Mesenchymal stem cell (in vitro differentiated cells and primary cell): ENCODE results near the gene GLB1L3.

Source experiments
- DNase-seq: peaks from one replicate; pipeline ENCODE4 v3.0.0-alpha.2; 2013
- H2AFZ ChIP-seq: one replicate; pipeline ENCODE4 v1.6.1; 2013; ENCODE audit warnings: low read depth, mild to moderate bottlenecking, control low read depth, inconsistent platforms, low read length, moderate library complexity
- H2AK5ac ChIP-seq: 2 replicates; pipeline ENCODE4 v1.6.1; 2013; ENCODE audit warnings: low read length, moderate library complexity, mild to moderate bottlenecking, inconsistent platforms; ENCODE audit not compliant: severe bottlenecking
- H2BK120ac ChIP-seq: one replicate; pipeline ENCODE4 v1.6.1; 2013; ENCODE audit warnings: low read depth, mild to moderate bottlenecking, inconsistent platforms, low read length, moderate library complexity
- H2BK12ac ChIP-seq, 2 experiments: one replicate each; pipeline ENCODE4 v1.6.1; 2013; ENCODE audit warnings: inconsistent platforms in 2 of 2, low read length in 2 of 2, mild to moderate bottlenecking in 2 of 2, moderate library complexity in 2 of 2, control low read depth in 1 of 2
- H2BK15ac ChIP-seq: one replicate; pipeline ENCODE4 v1.6.1; 2013; ENCODE audit warnings: mild to moderate bottlenecking, low read depth, inconsistent platforms; ENCODE audit not compliant: poor library complexity, severe bottlenecking
- H2BK5ac ChIP-seq: 2 replicates; pipeline ENCODE4 v1.6.1; 2013; ENCODE audit warnings: low read depth, mild to moderate bottlenecking, low read length, control low read depth, inconsistent platforms; ENCODE audit not compliant: poor library complexity, severe bottlenecking
- H3K14ac ChIP-seq, 2 experiments: one replicate each; pipeline ENCODE4 v1.6.1; 2013; ENCODE audit warnings: inconsistent platforms in 2 of 2, low read length in 2 of 2, control low read depth in 1 of 2, mild to moderate bottlenecking in 1 of 2, moderate library complexity in 1 of 2
- H3K18ac ChIP-seq, 2 experiments: one replicate each; pipeline ENCODE4 v1.6.1; 2013; ENCODE audit warnings: inconsistent platforms in 2 of 2, low read length in 2 of 2, control low read depth in 1 of 2, low read depth in 1 of 2, mild to moderate bottlenecking in 1 of 2
- H3K23ac ChIP-seq, 2 experiments: one replicate each; pipeline ENCODE4 v1.6.1; 2013; ENCODE audit warnings: inconsistent platforms in 2 of 2, low read length in 2 of 2, mild to moderate bottlenecking in 2 of 2, moderate library complexity in 2 of 2, control low read depth in 1 of 2
- H3K27ac ChIP-seq: 2 replicates; pipeline ENCODE4 v1.5.1; 2013; ENCODE audit warnings: mild to moderate bottlenecking, moderate library complexity, low read length, control low read depth, inconsistent platforms; ENCODE audit not compliant: poor library complexity, severe bottlenecking
- H3K27me3 ChIP-seq, 2 experiments: 2 replicates each; pipeline versions ENCODE4 v1.6.1 to v1.7.0; 2013; ENCODE audit warnings: low read length in 2 of 2, mild to moderate bottlenecking in 2 of 2, moderate library complexity in 2 of 2, control low read depth in 1 of 2, inconsistent platforms in 1 of 2; ENCODE audit not compliant: control insufficient read depth in 1 of 2, insufficient read depth in 1 of 2
- H3K36me3 ChIP-seq, 2 experiments: 2 replicates each; pipeline versions ENCODE4 v1.6.1 to v1.7.0; 2013; ENCODE audit warnings: low read length in 2 of 2, control low read depth in 1 of 2, inconsistent platforms in 1 of 2, low read depth in 1 of 2, mild to moderate bottlenecking in 1 of 2; ENCODE audit not compliant: insufficient read depth in 2 of 2, control insufficient read depth in 1 of 2
- H3K4ac ChIP-seq, 2 experiments: one replicate each; pipeline ENCODE4 v1.6.1; 2013; ENCODE audit warnings: inconsistent platforms in 2 of 2, low read length in 2 of 2, mild to moderate bottlenecking in 2 of 2, moderate library complexity in 2 of 2, control low read depth in 1 of 2, low read depth in 1 of 2
- H3K4me1 ChIP-seq: 2 replicates; pipeline ENCODE4 v1.6.1; 2013; ENCODE audit warnings: low read depth, low read length, control low read depth; ENCODE audit not compliant: control insufficient read depth, insufficient read depth
- H3K4me2 ChIP-seq: 2 replicates; pipeline ENCODE4 v1.6.1; 2013; ENCODE audit warnings: low read length, mild to moderate bottlenecking, inconsistent platforms; ENCODE audit not compliant: poor library complexity, severe bottlenecking
- H3K4me3 ChIP-seq, 2 experiments: 2 replicates each; pipeline versions ENCODE4 v1.5.1 to v1.7.0; 2013; ENCODE audit warnings: low read length in 2 of 2, mild to moderate bottlenecking in 2 of 2, control low read depth in 1 of 2, low read depth in 1 of 2; ENCODE audit not compliant: insufficient read depth in 1 of 2
- H3K79me1 ChIP-seq: replicated peaks from 2 replicates; pipeline ENCODE4 v1.6.1; 2013; ENCODE audit warnings: mild to moderate bottlenecking, control low read depth, low read length, inconsistent platforms; ENCODE audit not compliant: poor library complexity, severe bottlenecking
- H3K9ac ChIP-seq: 2 replicates; pipeline ENCODE4 v1.7.0; 2013; ENCODE audit warnings: mild to moderate bottlenecking, low read length, moderate library complexity
- H3K9me3 ChIP-seq: 2 replicates; pipeline ENCODE4 v1.7.0; 2013; ENCODE audit warnings: mild to moderate bottlenecking, low read length; ENCODE audit not compliant: control insufficient read depth
- H4K8ac ChIP-seq: one replicate; pipeline ENCODE4 v1.6.1; 2013; ENCODE audit warnings: inconsistent platforms, mild to moderate bottlenecking, low read length, moderate library complexity
- H4K91ac ChIP-seq: one replicate; pipeline ENCODE4 v1.6.1; 2013; ENCODE audit warnings: mild to moderate bottlenecking, low read length, inconsistent platforms
- WGBS: methylation state at CpG from one replicate; pipeline ENCODE4 v1.1.7; 2013; ENCODE audit warnings: mixed read lengths; 5-methylcytosine and 5-hydroxymethylcytosine counted together

Gene GLB1L3

GRCh38 chr11:134332782-134333181 lies 56.6 kb downstream of the GLB1L3 start:
- Histone ChIP-seq H4K91ac (no peak overlapping the region), H2BK120ac (no peak overlapping the region), H3K4ac (no peak overlapping the region), H3K18ac (no peak overlapping the region), H3K79me1 (no peaks in the 10 kb centered on the region), H3K27me3 (peaks cover 36 to 37% of the 10 kb centered on the region in 2 experiments), H3K36me3 (no peaks in the 10 kb centered on the region), H3K27ac (no peak overlapping the region), H4K8ac (no peak overlapping the region), H3K4me3 (no peak overlapping the region), H2BK15ac (no peak overlapping the region), H3K4me2 (no peak overlapping the region), H3K4me1 (peaks cover 10% of the 10 kb centered on the region), H2AFZ (no peak overlapping the region), H2AK5ac (no peak overlapping the region), H3K9ac (no peak overlapping the region), H3K9me3 (no peaks in the 10 kb centered on the region), H2BK5ac (no peak overlapping the region), H2BK12ac (no peak overlapping the region), H3K23ac (no peak overlapping the region), H3K14ac (no peak overlapping the region)
- no peak for DNase-seq
- 93% methylated on average over 5 of the region's 7 CpGs for WGBS

- no peak overlapping the region for H2BK120ac ChIP-seq
- no peak overlapping the region for H4K8ac ChIP-seq
- H2BK5ac ChIP-seq: no peak overlapping the region
- no peak overlapping the region for H3K14ac ChIP-seq
- H3K9ac ChIP-seq: no peak overlapping the region
- peaks cover 36 to 37% of the 10 kb centered on the region in 2 experiments for H3K27me3 ChIP-seq
- no peak overlapping the region for H2BK15ac ChIP-seq
- H4K91ac ChIP-seq: no peak overlapping the region
- no peak overlapping the region for H3K4me3 ChIP-seq
- WGBS: 86% methylated on average over 7 of the region's 7 CpGs
- no peaks in the 10 kb centered on the region for H3K79me1 ChIP-seq
- DNase-seq: no peak
- H2AK5ac ChIP-seq: no peak overlapping the region
- H2BK12ac ChIP-seq: no peak overlapping the region
- no peak overlapping the region for H3K4ac ChIP-seq
- H3K18ac ChIP-seq: no peak overlapping the region
- no peaks in the 10 kb centered on the region for H3K9me3 ChIP-seq
- peaks cover 10% of the 10 kb centered on the region for H3K4me1 ChIP-seq
- no peak overlapping the region for H3K23ac ChIP-seq
- H2AFZ ChIP-seq: no peak overlapping the region
- H3K27ac ChIP-seq: no peak overlapping the region
- no peaks in the 10 kb centered on the region for H3K36me3 ChIP-seq
- no peak overlapping the region for H3K4me2 ChIP-seq
Measured at GRCh38 chr11:134333312-134333711, 57.1 kb downstream of the GLB1L3 start.

- H3K27ac ChIP-seq: no peak overlapping the region
- H2BK120ac ChIP-seq: no peak overlapping the region
- no peak overlapping the region for H4K8ac ChIP-seq
- H3K4ac ChIP-seq: no peak overlapping the region
- H3K4me2 ChIP-seq: no peak overlapping the region
- H3K18ac ChIP-seq: no peak overlapping the region
- peaks cover 10% of the 10 kb centered on the region for H3K4me1 ChIP-seq
- no peak overlapping the region for H2AFZ ChIP-seq
- no peak overlapping the region for H3K23ac ChIP-seq
- no peak overlapping the region for H3K9ac ChIP-seq
- 60% methylated on average over 3 of the region's 3 CpGs for WGBS
- H3K79me1 ChIP-seq: no peaks in the 10 kb centered on the region
- H3K4me3 ChIP-seq: no peak overlapping the region
- no peaks in the 10 kb centered on the region for H3K36me3 ChIP-seq
- no peak overlapping the region for H2BK5ac ChIP-seq
- no peak overlapping the region for H2BK12ac ChIP-seq
- no peak overlapping the region for H2BK15ac ChIP-seq
- H3K14ac ChIP-seq: no peak overlapping the region
- H2AK5ac ChIP-seq: no peak overlapping the region
- H3K9me3 ChIP-seq: no peaks in the 10 kb centered on the region
- H3K27me3 ChIP-seq: peaks cover 36 to 37% of the 10 kb centered on the region in 2 experiments
- no peak overlapping the region for H4K91ac ChIP-seq
- no peak for DNase-seq
Measured at GRCh38 chr11:134333946-134334345, 57.8 kb downstream of the GLB1L3 start.

- no peak overlapping the region for H3K23ac ChIP-seq
Measured at GRCh38 chr11:134334796-134335571, 58.8 kb downstream of the GLB1L3 start.

More at GRCh38 chr11:134334796-134335571, 58.8 kb downstream of the GLB1L3 start:
- H3K27ac ChIP-seq: no peak overlapping the region
- WGBS: 79% methylated on average over 9 of the region's 10 CpGs
- no peak for DNase-seq
- H4K91ac ChIP-seq: no peak overlapping the region
- H2BK15ac ChIP-seq: no peak overlapping the region
- no peaks in the 10 kb centered on the region for H3K9me3 ChIP-seq
- no peak overlapping the region for H3K14ac ChIP-seq
- no peak overlapping the region for H3K4me2 ChIP-seq
- H4K8ac ChIP-seq: no peak overlapping the region
- no peak overlapping the region for H2AK5ac ChIP-seq
- H2BK120ac ChIP-seq: no peak overlapping the region
- no peak overlapping the region for H2AFZ ChIP-seq
- H3K79me1 ChIP-seq: no peaks in the 10 kb centered on the region
- H3K4ac ChIP-seq: no peak overlapping the region
- peaks cover 10% of the 10 kb centered on the region for H3K4me1 ChIP-seq
- no peaks in the 10 kb centered on the region for H3K36me3 ChIP-seq
- peaks cover 36 to 37% of the 10 kb centered on the region in 2 experiments for H3K27me3 ChIP-seq
- H3K4me3 ChIP-seq: no peak overlapping the region
- no peak overlapping the region for H2BK5ac ChIP-seq
- H3K9ac ChIP-seq: no peak overlapping the region
- H3K18ac ChIP-seq: no peak overlapping the region
- H2BK12ac ChIP-seq: no peak overlapping the region
